Fibroblast of villous mesenchyme (primary cell): Measurements from ENCODE around the gene KIF26B. TPM values are rescaled to one million over a fixed set of nuclear protein-coding genes. Genes with fewer than 3 reads are reported as not detected.

Experiments
- DNase-seq: peaks from one replicate; pipeline ENCODE4 v3.0.0-alpha.2; 2010; ENCODE audit warnings: low read depth
- H3K4me3 ChIP-seq: 2 replicates; pipeline ENCODE4 v1.5.1; 2011; ENCODE audit warnings: low read depth, mild to moderate bottlenecking, low read length
- total RNA-seq: library from RNA; depleted of rRNA; stranded (reverse); fragments of >200 nt; gene quantifications from 2 replicates; pipeline ENCODE4 v1.2.3, GENCODE V29; 2012
- TF ChIP-seq, protein P1 (sequence below): IDR thresholded peaks from 2 replicates; pipeline ENCODE4 v1.5.1; 2012; ENCODE audit warnings: low read depth, mild to moderate bottlenecking, low read length; ENCODE audit not compliant: insufficient read depth

The KIF26B gene
- total RNA-seq, 1 donor, result 12.1 TPM

DNA sequence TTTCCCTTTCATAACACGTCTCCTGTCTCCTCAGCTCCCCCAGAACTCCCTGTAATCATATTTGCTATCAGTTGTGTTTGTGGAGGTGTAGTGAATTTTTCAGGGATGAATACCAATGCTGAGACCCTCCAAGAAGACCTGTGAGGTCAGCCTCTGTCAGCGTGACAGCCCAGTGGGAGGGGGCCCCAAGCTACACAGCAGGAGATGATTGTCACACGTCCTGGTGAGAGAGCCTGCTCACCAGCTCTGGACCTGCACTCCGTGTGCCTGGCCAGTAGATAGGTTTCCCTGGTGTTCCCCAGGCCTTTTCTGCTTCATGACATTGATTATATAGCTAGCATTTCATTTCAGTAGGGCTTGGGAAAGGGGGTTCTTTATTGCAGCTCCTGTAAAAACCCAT, 421.5 kb downstream of the KIF26B start:
- no peak for DNase-seq
- TF ChIP-seq, protein P1, sequence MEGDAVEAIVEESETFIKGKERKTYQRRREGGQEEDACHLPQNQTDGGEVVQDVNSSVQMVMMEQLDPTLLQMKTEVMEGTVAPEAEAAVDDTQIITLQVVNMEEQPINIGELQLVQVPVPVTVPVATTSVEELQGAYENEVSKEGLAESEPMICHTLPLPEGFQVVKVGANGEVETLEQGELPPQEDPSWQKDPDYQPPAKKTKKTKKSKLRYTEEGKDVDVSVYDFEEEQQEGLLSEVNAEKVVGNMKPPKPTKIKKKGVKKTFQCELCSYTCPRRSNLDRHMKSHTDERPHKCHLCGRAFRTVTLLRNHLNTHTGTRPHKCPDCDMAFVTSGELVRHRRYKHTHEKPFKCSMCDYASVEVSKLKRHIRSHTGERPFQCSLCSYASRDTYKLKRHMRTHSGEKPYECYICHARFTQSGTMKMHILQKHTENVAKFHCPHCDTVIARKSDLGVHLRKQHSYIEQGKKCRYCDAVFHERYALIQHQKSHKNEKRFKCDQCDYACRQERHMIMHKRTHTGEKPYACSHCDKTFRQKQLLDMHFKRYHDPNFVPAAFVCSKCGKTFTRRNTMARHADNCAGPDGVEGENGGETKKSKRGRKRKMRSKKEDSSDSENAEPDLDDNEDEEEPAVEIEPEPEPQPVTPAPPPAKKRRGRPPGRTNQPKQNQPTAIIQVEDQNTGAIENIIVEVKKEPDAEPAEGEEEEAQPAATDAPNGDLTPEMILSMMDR, result no peak
- H3K4me3 ChIP-seq, result no peak overlapping the region

GRCh38 chr1:245577191-245578157, 422.7 kb downstream of the KIF26B start:
- H3K4me3 ChIP-seq, result no peak overlapping the region
- TF ChIP-seq, protein P1, result no peak
- no peak for DNase-seq

GRCh38 chr1:245578308-245578707, 423.5 kb downstream of the KIF26B start:
- DNase-seq, result no peak
- H3K4me3 ChIP-seq, result no peak overlapping the region
- TF ChIP-seq, protein P1, result no peak

DNA sequence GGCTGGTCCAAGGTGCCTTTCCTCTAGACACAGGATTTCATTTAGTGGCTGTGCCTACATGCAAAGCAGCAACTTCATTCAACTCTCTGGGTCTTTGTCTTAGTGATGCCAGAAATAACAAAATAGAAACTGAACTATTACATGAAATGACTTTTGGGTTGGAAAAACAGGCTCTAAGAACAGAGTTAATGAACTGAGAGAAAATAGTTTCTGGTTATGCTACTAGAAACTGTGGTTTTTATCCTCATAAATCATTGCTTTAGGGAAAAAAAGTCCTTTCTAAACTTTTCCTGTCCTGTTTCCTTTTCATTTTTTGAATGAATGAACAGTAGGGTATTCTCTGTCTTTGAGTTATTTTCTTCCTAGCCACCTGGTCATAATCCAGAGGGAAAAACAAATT, 424.0 kb downstream of the KIF26B start:
- no peak overlapping the region for H3K4me3 ChIP-seq
- TF ChIP-seq, protein P1, result no peak
- no peak for DNase-seq

DNA sequence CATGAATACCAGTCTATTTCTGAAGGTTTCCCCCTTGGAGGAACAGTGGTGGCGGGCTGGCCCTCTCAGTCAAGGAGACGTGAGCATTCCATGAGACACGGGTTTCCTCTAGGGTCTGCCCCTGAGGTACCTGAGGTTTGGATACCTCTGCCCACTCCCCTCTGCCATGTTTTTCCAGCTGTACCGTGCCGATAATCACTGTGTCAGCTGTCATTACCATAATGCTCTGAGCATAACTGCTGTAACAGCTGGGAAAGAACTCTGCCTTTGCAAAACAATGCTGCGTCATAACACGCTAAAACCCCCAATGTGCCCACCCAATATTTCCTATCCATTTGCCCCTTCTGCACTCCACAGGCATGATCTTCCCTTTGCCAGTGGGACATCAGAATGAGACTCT, 425.1 kb downstream of the KIF26B start:
- TF ChIP-seq, protein P1, result no peak
- DNase-seq, result no peak
- no peak overlapping the region for H3K4me3 ChIP-seq

GRCh38 chr1:245580651-245581050, 425.9 kb downstream of the KIF26B start:
- H3K4me3 ChIP-seq, result no peak overlapping the region
- TF ChIP-seq, protein P1, result no peak
- no peak for DNase-seq

- no peak for DNase-seq
- TF ChIP-seq, protein P1, result no peak
- no peak overlapping the region for H3K4me3 ChIP-seq
Observed at GRCh38 chr1:245582026-245582425, 427.2 kb downstream of the KIF26B start.
